ENCODE measurements around the gene CDC25A.

DNA sequence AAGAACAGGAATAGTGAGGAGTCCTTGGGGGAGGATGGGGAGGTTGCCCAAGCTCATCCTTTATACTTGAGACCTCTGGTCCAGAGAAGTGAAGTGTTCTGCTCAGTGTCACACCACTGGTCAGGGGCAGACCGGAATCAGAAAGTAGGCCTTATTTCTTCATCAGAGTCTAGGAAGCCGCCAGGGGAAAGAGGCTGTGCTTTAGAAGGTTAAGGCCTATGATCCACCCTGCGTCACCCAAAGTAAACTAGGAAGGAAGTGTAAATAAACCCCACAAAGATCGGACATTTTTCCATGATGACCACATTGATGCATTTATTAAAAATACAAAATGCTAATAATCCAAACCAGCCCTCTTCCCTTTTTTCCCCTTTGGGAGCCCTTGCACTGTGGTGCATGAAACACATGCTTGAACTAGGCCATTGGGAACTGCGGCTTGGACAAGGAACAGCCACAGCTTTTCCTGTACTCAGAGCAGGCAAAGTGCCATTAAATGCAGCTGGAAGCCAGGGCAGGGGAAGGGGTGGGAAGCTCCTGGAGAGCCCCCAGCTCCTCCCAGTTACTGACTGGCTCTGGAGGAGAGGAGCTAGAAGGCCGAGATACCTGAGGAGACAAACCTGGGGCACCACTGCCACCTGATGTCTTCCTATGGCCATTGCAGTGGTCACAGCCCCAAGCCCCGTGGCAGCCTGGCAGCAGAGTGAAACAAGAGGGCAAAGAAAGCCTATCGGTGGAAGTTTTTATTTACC, 37.0 kb downstream of the CDC25A start:
- TF ChIP-seq CTCF (IDR thresholded peaks at IDR 0.05) (peak in 1 of 3 donors; percentile 32), POLR2A (IDR thresholded peaks at IDR 0.05) (no peak)

Measured in lower leg skin (tissue), 3 donors.